Loucy (cell line): ENCODE measurements around the gene PARP3.

Experiments used
- H2AFZ ChIP-seq: fragments of 200-600 bp; sonication (generic); 2 replicates; pipeline ENCODE4 v1.6.0; 2016; ENCODE audit warnings: antibody characterized with exemption, mild to moderate bottlenecking, low read length, moderate library complexity
- H3F3A ChIP-seq: fragments of 200-600 bp; 2 replicates; pipeline ENCODE4 v1.6.0; 2016; ENCODE audit warnings: antibody characterized with exemption, low read depth, mild to moderate bottlenecking
- H3K27me3 ChIP-seq: fragments of 200-600 bp; sonication (generic); 2 replicates; pipeline ENCODE4 v1.6.1; 2014; ENCODE audit warnings: low read length, mild to moderate bottlenecking; ENCODE audit not compliant: insufficient read depth, poor library complexity, severe bottlenecking
- H3K36me3 ChIP-seq: fragments of 200-600 bp; sonication (generic); 2 replicates; pipeline ENCODE4 v1.6.1; 2016; ENCODE audit warnings: low read length; ENCODE audit not compliant: insufficient read depth
- H3K4me1 ChIP-seq: fragments of 200-600 bp; sonication (generic); 2 replicates; pipeline ENCODE4 v1.5.1; 2014; ENCODE audit warnings: low read length, mild to moderate bottlenecking; ENCODE audit not compliant: insufficient read depth, poor library complexity, severe bottlenecking
- H3K4me2 ChIP-seq: fragments of 200-600 bp; sonication (generic); 2 replicates; pipeline ENCODE4 v1.6.0; 2014; ENCODE audit warnings: antibody characterized with exemption, low read length, low read depth, mild to moderate bottlenecking; ENCODE audit not compliant: poor library complexity, severe bottlenecking
- H3K4me3 ChIP-seq: fragments of 200-600 bp; sonication (generic); 2 replicates; pipeline ENCODE4 v1.5.1; 2014; ENCODE audit warnings: low read length, mild to moderate bottlenecking, mixed read lengths; ENCODE audit not compliant: poor library complexity, severe bottlenecking
- H3K79me2 ChIP-seq: fragments of 200-600 bp; sonication (generic); 2 replicates; pipeline ENCODE4 v1.6.1; 2014; ENCODE audit warnings: low read length; ENCODE audit not compliant: insufficient read depth
- H3K9ac ChIP-seq: fragments of 200-600 bp; sonication (generic); 2 replicates; pipeline ENCODE4 v1.6.0; 2014; ENCODE audit warnings: mild to moderate bottlenecking, low read depth, low read length, moderate library complexity; ENCODE audit not compliant: poor library complexity, severe bottlenecking
- H3K9me2 ChIP-seq: fragments of 200-600 bp; sonication (generic); replicated peaks from 2 replicates; pipeline ENCODE4 v1.6.1; 2016; ENCODE audit warnings: low read depth, low read length, mixed read lengths
- H3K9me3 ChIP-seq: fragments of 200-600 bp; sonication (generic); 2 replicates; pipeline ENCODE4 v1.6.1; 2014; ENCODE audit warnings: mild to moderate bottlenecking, antibody characterized with exemption, low read length, low read depth; ENCODE audit not compliant: insufficient read depth
- H4K20me1 ChIP-seq: fragments of 200-600 bp; sonication (generic); 2 replicates; pipeline ENCODE4 v1.6.0; 2014; ENCODE audit warnings: antibody characterized with exemption, low read length, mild to moderate bottlenecking; ENCODE audit not compliant: insufficient read depth, poor library complexity, severe bottlenecking
- CTCF ChIP-seq: fragments of 200-600 bp; sonication (generic); conservative IDR thresholded peaks from 2 replicates; pipeline ENCODE4 v1.5.1; 2014; ENCODE audit warnings: mild to moderate bottlenecking, antibody characterized with exemption, low read length
- EZH2phosphoT487 ChIP-seq: fragments of 200-600 bp; IDR thresholded peaks from 2 replicates; pipeline ENCODE4 v1.6.1; 2018; ENCODE audit warnings: antibody characterized with exemption, mild to moderate bottlenecking, moderate library complexity, borderline replicate concordance

PARP3 gene

GRCh38 chr3:51932471-51933370, 9.4 kb upstream of the PARP3 start:
- H3K36me3 ChIP-seq = peaks cover 25% of the 10 kb centered on the region; the same call in 1 of the 2 replicates
- no peak overlapping the region for H2AFZ ChIP-seq
- no peaks in the 10 kb centered on the region for H3K9me2 ChIP-seq
- no peaks in the 10 kb centered on the region for H3K4me1 ChIP-seq
- no peak overlapping the region for H3K4me2 ChIP-seq
- H4K20me1 ChIP-seq = no peaks in the 10 kb centered on the region
- no peaks in the 10 kb centered on the region for H3K27me3 ChIP-seq
- no peak overlapping the region for H3K9ac ChIP-seq
- H3K79me2 ChIP-seq = no peaks in the 10 kb centered on the region
- H3F3A ChIP-seq = no peaks in the 10 kb centered on the region
- H3K4me3 ChIP-seq = no peak overlapping the region
- no peak for TF ChIP-seq CTCF
- no peak for TF ChIP-seq EZH2phosphoT487
- H3K9me3 ChIP-seq = no peaks in the 10 kb centered on the region

- Histone ChIP-seq H3K36me3 (peaks cover 28% of the 10 kb centered on the region; the same call in 1 of the 2 replicates), H3K4me1 (no peaks in the 10 kb centered on the region), H3K9me2 (no peaks in the 10 kb centered on the region), H3K9me3 (no peaks in the 10 kb centered on the region), H3K27me3 (no peaks in the 10 kb centered on the region), H3K9ac (no peak overlapping the region), H3K4me2 (no peak overlapping the region), H3F3A (no peaks in the 10 kb centered on the region), H2AFZ (no peak overlapping the region), H4K20me1 (no peaks in the 10 kb centered on the region), H3K79me2 (no peaks in the 10 kb centered on the region), H3K4me3 (no peak overlapping the region)
- no peak for TF ChIP-seq EZH2phosphoT487
- no peak for TF ChIP-seq CTCF
Observed at GRCh38 chr3:51933471-51934138, 8.6 kb upstream of the PARP3 start.

GRCh38 chr3:51934139-51934850, 7.9 kb upstream of the PARP3 start:
- peaks cover 3% of the 10 kb centered on the region; the same call in 1 of the 2 replicates for H3K79me2 ChIP-seq
- TF ChIP-seq EZH2phosphoT487 (no peak), CTCF (no peak)
- no peaks in the 10 kb centered on the region for H3K9me3 ChIP-seq
- H2AFZ ChIP-seq = no peak overlapping the region
- no peak overlapping the region for H3K4me3 ChIP-seq
- H3K4me1 ChIP-seq = no peaks in the 10 kb centered on the region
- H3K9me2 ChIP-seq = no peaks in the 10 kb centered on the region
- H3F3A ChIP-seq = no peaks in the 10 kb centered on the region
- no peak overlapping the region for H3K4me2 ChIP-seq
- H3K27me3 ChIP-seq = no peaks in the 10 kb centered on the region
- no peak overlapping the region for H3K9ac ChIP-seq
- H3K36me3 ChIP-seq = peaks cover 28% of the 10 kb centered on the region; the same call in 1 of the 2 replicates
- no peaks in the 10 kb centered on the region for H4K20me1 ChIP-seq
